ENCODE data around the gene CMSS1. TPM values are rescaled to one million over a fixed set of nuclear protein-coding genes. Genes with fewer than 3 reads are reported as not detected.

Gene CMSS1
- total RNA-seq, 8 experiments from 2014 or later: 28.2 to 57.2 (median 41.5) TPM

GRCh38 chr3:100160521-100160920, 342.9 kb downstream of the CMSS1 start:
- Histone ChIP-seq H3K4me3 (no peak overlapping the region), H3K27ac (no peak overlapping the region), H3K4me1 (replicated peaks in 1 of 2) (no peaks in the 10 kb centered on the region)
- WGBS, 10 experiments: 60 to 100% (median 80%) methylated on average over 1 to 2 of the region's 2 CpGs; no CpG with 5 or more reads in 1 of the 10 experiments
- no peak for ATAC-seq (replicated peaks in 6 of 8)
- in situ Hi-C loops (cut with MboI; ENCODE audit: low pct_unique_long_range_greater_than_20kb in 2 of 9, low sequenced_read_pairs in 9 of 9, unreplicated experiment in 9 of 9): no loop called here

- 29 to 100% (median 83%) methylated on average over 1 to 2 of the region's 2 CpGs for WGBS, 10 experiments
- in situ Hi-C loops (cut with MboI; ENCODE audit: low pct_unique_long_range_greater_than_20kb in 2 of 9, low sequenced_read_pairs in 9 of 9, unreplicated experiment in 9 of 9): no loop called here
- ATAC-seq (replicated peaks in 6 of 8): no peak
- Histone ChIP-seq H3K4me3 (no peak overlapping the region), H3K4me1 (replicated peaks in 1 of 2) (no peaks in the 10 kb centered on the region), H3K27ac (no peak overlapping the region)
Observed at GRCh38 chr3:100163787-100164186, 346.1 kb downstream of the CMSS1 start.

GRCh38 chr3:100164743-100165142, 347.1 kb downstream of the CMSS1 start:
- 10 to 100% (median 85%) methylated on average over 1 to 3 of the region's 3 CpGs; no CpG with 5 or more reads in 2 of the 10 experiments for WGBS, 10 experiments
- H3K4me3 ChIP-seq: no peak overlapping the region
- H3K4me1 ChIP-seq (replicated peaks in 1 of 2): no peaks in the 10 kb centered on the region
- H3K27ac ChIP-seq: no peak overlapping the region
- no peak for ATAC-seq (replicated peaks in 6 of 8)
- in situ Hi-C loops (cut with MboI; ENCODE audit: low pct_unique_long_range_greater_than_20kb in 2 of 9, low sequenced_read_pairs in 9 of 9, unreplicated experiment in 9 of 9): no loop called here

GRCh38 chr3:100165926-100166550, 348.4 kb downstream of the CMSS1 start:
- no peaks in the 10 kb centered on the region for H3K4me1 ChIP-seq (replicated peaks in 1 of 2)
- in situ Hi-C loops (cut with MboI; ENCODE audit: low pct_unique_long_range_greater_than_20kb in 2 of 9, low sequenced_read_pairs in 9 of 9, unreplicated experiment in 9 of 9): no loop called here
- H3K27ac ChIP-seq: no peak overlapping the region
- WGBS, 10 experiments: 92 to 100% (median 97%) methylated on average over 1 to 2 of the region's 2 CpGs; no CpG with 5 or more reads in 2 of the 10 experiments
- no peak overlapping the region for H3K4me3 ChIP-seq
- no peak for ATAC-seq (replicated peaks in 6 of 8)

- 23 to 97% (median 54%) methylated on average over 2 to 4 of the region's 4 CpGs for WGBS, 10 experiments
- in situ Hi-C loops (cut with MboI; ENCODE audit: low pct_unique_long_range_greater_than_20kb in 2 of 9, low sequenced_read_pairs in 9 of 9, unreplicated experiment in 9 of 9): no loop called here
- ATAC-seq (replicated peaks in 6 of 8): peak in 1 of 8 experiments; percentile 29
Observed at GRCh38 chr3:100169201-100169920, 351.7 kb downstream of the CMSS1 start.

GRCh38 chr3:100170486-100170885, 352.8 kb downstream of the CMSS1 start:
- H3K27ac ChIP-seq: no peak overlapping the region
- WGBS, 10 experiments: 93% methylated on average over 3 of the region's 3 CpGs; no CpG with 5 or more reads in 9 of the 10 experiments
- no peak overlapping the region for H3K4me3 ChIP-seq
- in situ Hi-C loops (cut with MboI; ENCODE audit: low pct_unique_long_range_greater_than_20kb in 2 of 9, low sequenced_read_pairs in 9 of 9, unreplicated experiment in 9 of 9): no loop called here
- H3K4me1 ChIP-seq (replicated peaks in 1 of 2): no peaks in the 10 kb centered on the region
- no peak for ATAC-seq (replicated peaks in 6 of 8)

More at GRCh38 chr3:100169201-100169920, 351.7 kb downstream of the CMSS1 start:
- Histone ChIP-seq H3K27ac (no peak overlapping the region), H3K4me1 (replicated peaks in 1 of 2) (no peaks in the 10 kb centered on the region), H3K4me3 (no peak overlapping the region)

- Histone ChIP-seq H3K4me1 (replicated peaks in 1 of 2) (no peaks in the 10 kb centered on the region), H3K4me3 (no peak overlapping the region), H3K27ac (no peak overlapping the region)
- in situ Hi-C loops (cut with MboI; ENCODE audit: low pct_unique_long_range_greater_than_20kb in 2 of 9, low sequenced_read_pairs in 9 of 9, unreplicated experiment in 9 of 9): no loop called here
- ATAC-seq (replicated peaks in 6 of 8): peak in 3 of 8 experiments; percentile 74 to 96 (median 76)
- 0 to 100% (median 75%) methylated on average over 2 to 6 of the region's 6 CpGs; no CpG with 5 or more reads in 1 of the 10 experiments for WGBS, 10 experiments
Observed at GRCh38 chr3:100171211-100171914, 353.7 kb downstream of the CMSS1 start.

GRCh38 chr3:100173961-100174360, 356.3 kb downstream of the CMSS1 start:
- Histone ChIP-seq H3K27ac (no peak overlapping the region), H3K4me3 (no peak overlapping the region), H3K4me1 (replicated peaks in 1 of 2) (no peaks in the 10 kb centered on the region)
- WGBS, 10 experiments: 57 to 90% (median 83%) methylated on average over 1 of the region's 1 CpG; no CpG with 5 or more reads in 5 of the 10 experiments
- ATAC-seq (replicated peaks in 6 of 8): no peak
- in situ Hi-C loops (cut with MboI; ENCODE audit: low pct_unique_long_range_greater_than_20kb in 2 of 9, low sequenced_read_pairs in 9 of 9, unreplicated experiment in 9 of 9): no loop called here

- Histone ChIP-seq H3K27ac (no peak overlapping the region), H3K4me3 (no peak overlapping the region), H3K4me1 (replicated peaks in 1 of 2) (no peaks in the 10 kb centered on the region)
- in situ Hi-C loops (cut with MboI; ENCODE audit: low pct_unique_long_range_greater_than_20kb in 2 of 9, low sequenced_read_pairs in 9 of 9, unreplicated experiment in 9 of 9): no loop called here
- ATAC-seq (replicated peaks in 6 of 8): no peak
- WGBS, 10 experiments: 41 to 100% (median 89%) methylated on average over 1 to 5 of the region's 6 CpGs; no CpG with 5 or more reads in 2 of the 10 experiments
Observed at GRCh38 chr3:100175637-100176280, 358.1 kb downstream of the CMSS1 start.

- no peak for ATAC-seq (replicated peaks in 6 of 8)
- H3K27ac ChIP-seq: no peak overlapping the region
- H3K4me1 ChIP-seq (replicated peaks in 1 of 2): no peaks in the 10 kb centered on the region
- WGBS, 10 experiments: 29 to 100% (median 84%) methylated on average over 1 to 3 of the region's 4 CpGs; no CpG with 5 or more reads in 3 of the 10 experiments
- H3K4me3 ChIP-seq: no peak overlapping the region
- in situ Hi-C loops (cut with MboI; ENCODE audit: low pct_unique_long_range_greater_than_20kb in 2 of 9, low sequenced_read_pairs in 9 of 9, unreplicated experiment in 9 of 9): no loop called here
Observed at GRCh38 chr3:100179692-100180349, 362.2 kb downstream of the CMSS1 start.

GRCh38 chr3:100183608-100184125, 366.0 kb downstream of the CMSS1 start:
- WGBS, 10 experiments: 0 to 100% (median 29%) methylated on average over 1 of the region's 1 CpG; no CpG with 5 or more reads in 3 of the 10 experiments
- no peak overlapping the region for H3K4me3 ChIP-seq
- H3K27ac ChIP-seq: no peak overlapping the region
- ATAC-seq (replicated peaks in 6 of 8): peak in 1 of 8 experiments; percentile 38
- in situ Hi-C loops (cut with MboI; ENCODE audit: low pct_unique_long_range_greater_than_20kb in 2 of 9, low sequenced_read_pairs in 9 of 9, unreplicated experiment in 9 of 9): no loop called here
- H3K4me1 ChIP-seq (replicated peaks in 1 of 2): no peaks in the 10 kb centered on the region

GRCh38 chr3:100184948-100185570, 367.4 kb downstream of the CMSS1 start:
- in situ Hi-C loops (cut with MboI; ENCODE audit: low pct_unique_long_range_greater_than_20kb in 2 of 9, low sequenced_read_pairs in 9 of 9, unreplicated experiment in 9 of 9): no loop called here
- Histone ChIP-seq H3K27ac (no peak overlapping the region), H3K4me3 (no peak overlapping the region), H3K4me1 (replicated peaks in 1 of 2) (no peaks in the 10 kb centered on the region)
- 0 to 50% (median 20%) methylated on average over 1 to 2 of the region's 2 CpGs; no CpG with 5 or more reads in 5 of the 10 experiments for WGBS, 10 experiments
- peak in 4 of 8 experiments; percentile 47 to 78 (median 58) for ATAC-seq (replicated peaks in 6 of 8)

Measured in motor neuron (in vitro differentiated cells).